Prostate gland (tissue), 2 donors: ENCODE results near the gene CASP8AP2.

Experiments
- POLR2A ChIP-seq: fragments of 450-650 bp; IDR thresholded peaks from one replicate; pipeline ENCODE4 v1.6.1; 2016; ENCODE audit warnings: antibody characterized with exemption, mild to moderate bottlenecking
- POLR2AphosphoS5 ChIP-seq: sonication (generic); formaldehyde crosslinking; IDR thresholded peaks from one replicate; pipeline ENCODE4 v1.6.1; 2017; ENCODE audit warnings: antibody characterized with exemption
- TF ChIP-seq, protein P1 (sequence below), 4 experiments: fragments of 200-600 bp in 2 of 4; fragments of 450-650 bp in 2 of 4; sonication (generic) in 2 of 4; IDR thresholded peaks; 1 replicate in 3 of 4; 2 replicates in 1 of 4; pipeline ENCODE4 v1.5.1; 2016 to 2019; ENCODE audit warnings: antibody characterized with exemption in 4 of 4, mild to moderate bottlenecking in 2 of 4, moderate library complexity in 2 of 4

DNA sequence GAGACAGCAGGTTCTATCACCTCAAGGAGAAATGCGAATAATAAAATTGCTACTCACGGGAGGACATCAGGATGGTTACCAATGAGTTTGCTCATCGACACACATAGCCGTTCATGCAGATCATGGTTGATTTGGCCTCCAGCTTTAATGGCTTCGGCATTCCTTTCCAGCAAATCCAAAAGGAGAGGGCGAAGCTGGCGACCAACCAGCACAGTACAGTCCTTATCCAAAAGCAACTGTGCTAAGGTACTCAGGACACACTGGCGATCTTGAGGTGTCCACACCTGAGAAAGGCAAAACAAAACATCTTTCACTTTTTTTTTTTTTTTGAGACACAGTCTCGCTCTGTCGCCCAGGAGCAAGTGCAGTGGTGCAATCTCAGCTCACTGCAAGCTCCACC lies 26.4 kb upstream of the CASP8AP2 start:
- TF ChIP-seq, protein P1, sequence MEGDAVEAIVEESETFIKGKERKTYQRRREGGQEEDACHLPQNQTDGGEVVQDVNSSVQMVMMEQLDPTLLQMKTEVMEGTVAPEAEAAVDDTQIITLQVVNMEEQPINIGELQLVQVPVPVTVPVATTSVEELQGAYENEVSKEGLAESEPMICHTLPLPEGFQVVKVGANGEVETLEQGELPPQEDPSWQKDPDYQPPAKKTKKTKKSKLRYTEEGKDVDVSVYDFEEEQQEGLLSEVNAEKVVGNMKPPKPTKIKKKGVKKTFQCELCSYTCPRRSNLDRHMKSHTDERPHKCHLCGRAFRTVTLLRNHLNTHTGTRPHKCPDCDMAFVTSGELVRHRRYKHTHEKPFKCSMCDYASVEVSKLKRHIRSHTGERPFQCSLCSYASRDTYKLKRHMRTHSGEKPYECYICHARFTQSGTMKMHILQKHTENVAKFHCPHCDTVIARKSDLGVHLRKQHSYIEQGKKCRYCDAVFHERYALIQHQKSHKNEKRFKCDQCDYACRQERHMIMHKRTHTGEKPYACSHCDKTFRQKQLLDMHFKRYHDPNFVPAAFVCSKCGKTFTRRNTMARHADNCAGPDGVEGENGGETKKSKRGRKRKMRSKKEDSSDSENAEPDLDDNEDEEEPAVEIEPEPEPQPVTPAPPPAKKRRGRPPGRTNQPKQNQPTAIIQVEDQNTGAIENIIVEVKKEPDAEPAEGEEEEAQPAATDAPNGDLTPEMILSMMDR (IDR thresholded peaks at IDR 0.05), result no peak
- TF ChIP-seq POLR2A (no peak), POLR2AphosphoS5 (no peak)
